ENCODE measurements around the gene YPEL1.

The YPEL1 gene

GRCh38 chr22:21651521-21652009 is 84.0 kb downstream of the YPEL1 start:
- DNase-seq = no peak

GRCh38 chr22:21650823-21651520 is 84.6 kb downstream of the YPEL1 start:
- DNase-seq = peak; percentile 71

GRCh38 chr22:21650280-21650679 is 85.3 kb downstream of the YPEL1 start:
- no peak for DNase-seq

Data from NCI-H82 (cell line).